ENCODE data around the gene PKP3.

DNA sequence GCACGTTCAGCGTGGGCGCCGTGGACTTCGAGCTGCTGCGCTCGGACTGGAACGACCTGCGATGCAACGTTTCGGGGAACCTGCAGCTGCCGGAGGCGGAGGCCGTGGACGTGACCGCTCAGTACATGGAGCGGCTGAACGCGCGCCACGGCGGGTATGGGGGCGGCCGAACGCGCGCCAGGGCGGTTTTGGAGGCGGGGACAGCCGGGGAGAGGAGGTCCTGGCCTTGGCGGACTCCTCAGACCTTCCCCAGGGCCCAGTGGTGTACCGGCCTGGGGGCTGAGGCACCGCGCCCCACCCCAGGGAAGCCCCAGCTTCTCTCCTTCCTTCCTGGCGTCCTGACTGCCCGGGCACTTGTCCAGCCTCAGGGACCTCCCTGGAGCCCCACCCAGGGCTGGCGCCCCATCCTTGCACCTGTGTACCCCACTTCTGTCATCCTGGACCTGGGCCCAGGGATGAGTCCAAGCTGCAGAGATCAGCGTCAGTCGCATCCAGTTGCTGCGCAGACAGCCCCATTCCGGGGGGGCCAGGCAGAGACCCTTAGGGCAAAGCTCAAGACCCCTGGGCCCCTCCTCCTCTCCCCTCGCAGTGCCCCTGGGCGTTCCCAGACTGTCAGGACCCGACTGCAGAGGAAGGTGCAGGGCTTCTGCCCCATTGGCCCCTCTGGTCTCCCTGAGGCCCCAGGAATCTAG, 16.7 kb upstream of the PKP3 start:
- TF ChIP-seq, protein P1, sequence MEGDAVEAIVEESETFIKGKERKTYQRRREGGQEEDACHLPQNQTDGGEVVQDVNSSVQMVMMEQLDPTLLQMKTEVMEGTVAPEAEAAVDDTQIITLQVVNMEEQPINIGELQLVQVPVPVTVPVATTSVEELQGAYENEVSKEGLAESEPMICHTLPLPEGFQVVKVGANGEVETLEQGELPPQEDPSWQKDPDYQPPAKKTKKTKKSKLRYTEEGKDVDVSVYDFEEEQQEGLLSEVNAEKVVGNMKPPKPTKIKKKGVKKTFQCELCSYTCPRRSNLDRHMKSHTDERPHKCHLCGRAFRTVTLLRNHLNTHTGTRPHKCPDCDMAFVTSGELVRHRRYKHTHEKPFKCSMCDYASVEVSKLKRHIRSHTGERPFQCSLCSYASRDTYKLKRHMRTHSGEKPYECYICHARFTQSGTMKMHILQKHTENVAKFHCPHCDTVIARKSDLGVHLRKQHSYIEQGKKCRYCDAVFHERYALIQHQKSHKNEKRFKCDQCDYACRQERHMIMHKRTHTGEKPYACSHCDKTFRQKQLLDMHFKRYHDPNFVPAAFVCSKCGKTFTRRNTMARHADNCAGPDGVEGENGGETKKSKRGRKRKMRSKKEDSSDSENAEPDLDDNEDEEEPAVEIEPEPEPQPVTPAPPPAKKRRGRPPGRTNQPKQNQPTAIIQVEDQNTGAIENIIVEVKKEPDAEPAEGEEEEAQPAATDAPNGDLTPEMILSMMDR (optimal IDR thresholded peaks at IDR 0.05 in 1 of 3, IDR thresholded peaks at IDR 0.05 in 1 of 3, conservative IDR thresholded peaks at IDR 0.05 in 1 of 3; ENCODE audit: extremely low read depth in 1 of 3, insufficient read depth in 2 of 3, low read length in 3 of 3) = no peak
- no peak for TF ChIP-seq EZH2 (IDR thresholded peaks at IDR 0.05; ENCODE audit: low read length)
